A549 treated with CORT108297 at 1 μM for 4 hours (cell line): ENCODE measurements around the gene USP2. TPM values are rescaled to one million over a fixed set of nuclear protein-coding genes. Genes with fewer than 3 reads are reported as not detected.

Experiments used
- total RNA-seq: library from RNA; stranded (reverse); fragments of 200-300 nt; extraction: Qiagen RNA extraction; gene quantifications from 5 replicates; pipeline ENCODE4 v1.2.3, GENCODE V29; 2022

USP2 gene, protein sequence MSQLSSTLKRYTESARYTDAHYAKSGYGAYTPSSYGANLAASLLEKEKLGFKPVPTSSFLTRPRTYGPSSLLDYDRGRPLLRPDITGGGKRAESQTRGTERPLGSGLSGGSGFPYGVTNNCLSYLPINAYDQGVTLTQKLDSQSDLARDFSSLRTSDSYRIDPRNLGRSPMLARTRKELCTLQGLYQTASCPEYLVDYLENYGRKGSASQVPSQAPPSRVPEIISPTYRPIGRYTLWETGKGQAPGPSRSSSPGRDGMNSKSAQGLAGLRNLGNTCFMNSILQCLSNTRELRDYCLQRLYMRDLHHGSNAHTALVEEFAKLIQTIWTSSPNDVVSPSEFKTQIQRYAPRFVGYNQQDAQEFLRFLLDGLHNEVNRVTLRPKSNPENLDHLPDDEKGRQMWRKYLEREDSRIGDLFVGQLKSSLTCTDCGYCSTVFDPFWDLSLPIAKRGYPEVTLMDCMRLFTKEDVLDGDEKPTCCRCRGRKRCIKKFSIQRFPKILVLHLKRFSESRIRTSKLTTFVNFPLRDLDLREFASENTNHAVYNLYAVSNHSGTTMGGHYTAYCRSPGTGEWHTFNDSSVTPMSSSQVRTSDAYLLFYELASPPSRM
- total RNA-seq, result 0.33 to 0.53 TPM (median 0.42 TPM) in 5 replicates

DNA sequence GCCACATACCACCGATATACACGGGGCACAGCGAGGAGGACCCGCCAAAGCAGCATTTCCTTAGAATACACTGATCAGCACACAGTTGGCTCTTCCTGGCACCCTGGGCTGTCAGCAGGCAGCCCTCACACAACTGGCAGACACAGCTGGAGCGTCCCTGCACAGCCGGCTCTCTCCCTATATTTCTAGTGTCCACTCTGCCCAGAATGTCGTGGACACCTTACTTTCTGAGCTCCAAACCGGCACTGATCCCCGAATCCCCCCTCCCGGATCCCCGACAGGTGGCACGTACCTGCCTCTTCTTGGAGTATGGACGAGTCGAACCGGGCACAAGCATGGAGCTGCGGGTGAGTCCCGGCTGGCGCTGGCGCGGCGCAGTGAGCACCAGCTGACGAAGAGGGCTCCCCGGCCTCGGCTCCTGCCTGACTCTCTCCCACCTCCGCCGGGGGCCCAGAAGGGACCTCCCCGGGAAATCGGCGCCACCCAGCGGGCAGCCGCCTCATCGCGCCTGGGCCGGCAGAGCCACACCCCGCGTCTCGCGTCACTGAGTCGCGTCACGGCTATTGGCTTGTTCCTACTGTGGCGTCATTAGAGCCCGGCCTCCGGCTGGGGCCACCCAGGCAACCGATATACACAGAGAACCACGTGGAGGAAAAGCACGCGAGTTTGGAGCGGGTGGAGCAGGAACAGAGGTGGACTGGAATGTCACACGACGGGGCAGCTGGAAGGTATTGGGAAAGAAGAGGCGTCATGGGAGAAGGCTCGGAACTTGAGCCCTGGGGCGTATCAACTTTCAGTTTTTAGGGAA is at the start of gene USP2:
USP2 (minus strand) TSS at position 510 of the 808 bp plus-strand sequence. CDS start 8,210 bp downstream, outside the sequence.

DNA sequence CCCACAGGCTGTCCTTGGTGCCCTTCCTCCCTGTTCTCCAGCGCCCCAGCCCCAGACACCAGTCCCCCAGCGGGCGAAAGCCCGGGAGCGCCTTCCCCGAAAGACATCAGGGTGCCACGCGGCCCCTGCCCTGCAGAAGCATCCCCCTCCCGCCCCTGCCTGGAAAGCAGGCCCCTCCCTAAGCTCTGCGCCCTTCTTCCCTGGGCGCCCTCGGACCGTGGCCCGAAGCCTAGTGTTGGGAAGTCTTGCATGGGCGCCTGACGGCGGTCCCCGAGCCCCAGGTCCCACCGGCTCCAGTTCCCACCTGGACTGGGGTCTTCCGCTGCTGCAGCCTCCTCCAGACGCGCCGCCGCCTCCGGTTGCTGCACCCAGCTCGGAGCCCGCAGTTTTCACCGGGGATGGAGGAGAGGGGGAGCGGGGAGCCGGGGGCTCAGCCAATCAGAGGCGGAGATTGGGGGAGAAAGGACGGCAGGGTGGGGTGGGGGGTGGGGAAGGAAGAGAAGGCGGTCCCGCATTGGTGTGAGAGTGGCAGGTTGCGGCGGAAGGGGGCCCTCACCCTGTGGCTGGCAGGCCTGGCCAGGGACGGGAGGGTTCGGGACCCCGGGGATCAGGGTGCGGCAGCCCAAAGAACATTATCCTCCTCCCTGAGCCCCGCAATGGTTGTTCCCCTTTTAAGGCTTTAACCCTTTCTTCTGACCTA is 41.5 kb upstream of the USP2 start, which contains the start of gene THY1:
THY1 (minus strand) TSS at position 364 of the 700 bp plus-strand sequence. CDS start 2,267 bp downstream, outside the sequence.

DNA sequence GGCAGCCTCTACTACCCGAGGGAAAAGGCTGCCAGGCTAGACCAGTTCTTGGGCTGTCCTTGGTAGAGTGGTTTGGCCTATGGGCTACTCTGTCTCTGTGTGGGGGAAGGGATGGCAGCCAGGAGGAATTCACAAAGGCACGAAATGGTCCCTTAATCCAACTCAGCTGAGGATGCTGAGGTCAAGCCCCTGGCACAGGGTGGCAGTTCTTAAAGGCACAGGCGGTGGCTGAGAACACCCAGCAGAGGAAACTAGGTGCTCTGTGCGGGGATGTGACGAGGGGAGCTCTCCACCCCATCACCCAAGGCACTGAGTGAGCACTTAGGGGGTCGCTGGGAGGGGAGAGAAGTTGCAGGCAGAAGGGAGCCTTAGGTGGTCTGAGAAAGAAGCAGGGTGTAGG is 34.9 kb downstream of the USP2 start, which contains the start of gene MFRP:
MFRP (minus strand) TSS at position 101 of the 400 bp plus-strand sequence. CDS start 192 bp downstream, outside the sequence.

DNA sequence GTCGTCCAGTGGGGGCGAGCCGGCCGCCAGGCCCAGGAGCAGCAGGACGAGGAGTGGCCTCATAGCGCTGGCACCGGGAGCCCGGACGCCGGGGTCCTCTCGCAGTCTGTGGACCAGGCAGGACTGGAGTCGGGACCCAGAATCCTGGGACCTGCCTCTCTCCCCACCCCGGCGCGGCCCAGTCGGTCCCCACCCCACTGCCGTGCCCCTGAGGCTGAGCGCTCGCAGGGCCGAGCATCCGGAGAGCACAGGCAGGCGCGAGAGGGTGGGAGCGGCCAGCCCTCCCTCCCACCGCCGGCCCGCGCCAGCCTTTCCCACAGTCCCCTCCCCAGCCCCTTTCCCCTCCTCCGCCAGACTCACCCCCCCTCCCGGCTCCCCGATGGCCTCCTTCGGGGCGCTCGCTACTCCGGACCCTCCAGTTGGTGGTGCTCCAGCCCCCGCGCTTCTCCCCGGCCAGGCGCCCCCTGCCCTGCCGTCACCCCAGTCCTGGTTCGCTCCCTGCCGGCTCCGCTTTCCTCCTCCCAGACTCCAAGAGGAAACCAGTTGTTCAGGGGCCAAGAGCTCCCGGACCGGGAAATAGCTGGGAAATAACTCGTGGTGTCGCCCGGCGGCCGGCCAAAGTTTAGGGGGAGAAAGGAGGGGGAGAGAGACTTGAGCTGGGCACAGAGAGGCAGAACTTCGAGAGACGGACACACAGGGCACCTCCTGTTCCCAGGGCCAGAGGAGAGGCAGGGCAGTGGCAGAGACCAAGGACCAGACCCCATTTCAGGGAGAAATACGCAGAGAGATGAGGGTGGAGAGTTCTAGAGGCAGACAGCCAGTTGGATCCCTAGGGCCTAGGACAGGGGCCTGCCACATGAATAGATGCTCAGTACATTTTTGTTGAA is 40.9 kb downstream of the USP2 start, which contains the start of gene C1QTNF5:
C1QTNF5 (minus strand) TSS at position 549 of the 887 bp plus-strand sequence; CDS start at position 63, 486 bp downstream.

DNA sequence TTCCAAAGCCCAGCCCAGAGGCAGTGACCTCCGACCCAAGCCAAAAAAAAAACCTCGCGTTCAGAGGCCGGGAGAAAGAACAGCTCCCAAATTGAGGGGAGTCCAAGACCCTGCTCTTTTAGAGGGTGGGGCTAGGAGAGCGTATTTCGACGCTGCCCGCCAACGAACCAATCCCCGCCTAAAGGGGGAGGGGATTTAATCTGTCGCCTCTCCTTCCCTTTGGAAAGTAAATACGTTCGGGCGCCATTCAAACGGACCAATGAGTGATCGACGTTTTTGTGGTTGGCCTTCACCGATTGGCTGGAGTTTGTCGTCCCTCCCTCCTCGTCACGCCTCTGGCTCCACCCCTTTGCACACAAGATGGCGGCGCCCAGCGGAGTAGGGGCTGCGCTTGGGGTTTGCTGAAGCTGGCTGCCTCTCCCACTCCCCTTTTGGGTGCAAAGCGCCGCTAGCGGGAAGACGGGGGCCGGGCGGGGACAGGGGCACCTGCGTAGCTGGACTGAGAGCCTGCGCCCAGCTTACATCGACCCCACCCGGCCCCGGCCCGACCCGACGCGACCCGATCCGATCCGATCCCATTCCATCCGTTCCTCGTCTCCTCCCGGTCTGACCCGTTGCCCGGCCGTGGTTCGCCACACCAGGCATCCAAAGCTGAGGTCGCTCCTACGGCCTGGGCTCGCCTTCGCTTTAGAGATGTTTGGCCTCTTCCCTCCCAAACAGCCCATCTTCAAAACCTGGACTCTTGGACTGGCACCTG is 47.1 kb downstream of the USP2 start, which contains the start of gene RNF26:
RNF26 (plus strand) TSS at position 354 of the 757 bp plus-strand sequence. CDS start 596 bp downstream, outside the sequence.

DNA sequence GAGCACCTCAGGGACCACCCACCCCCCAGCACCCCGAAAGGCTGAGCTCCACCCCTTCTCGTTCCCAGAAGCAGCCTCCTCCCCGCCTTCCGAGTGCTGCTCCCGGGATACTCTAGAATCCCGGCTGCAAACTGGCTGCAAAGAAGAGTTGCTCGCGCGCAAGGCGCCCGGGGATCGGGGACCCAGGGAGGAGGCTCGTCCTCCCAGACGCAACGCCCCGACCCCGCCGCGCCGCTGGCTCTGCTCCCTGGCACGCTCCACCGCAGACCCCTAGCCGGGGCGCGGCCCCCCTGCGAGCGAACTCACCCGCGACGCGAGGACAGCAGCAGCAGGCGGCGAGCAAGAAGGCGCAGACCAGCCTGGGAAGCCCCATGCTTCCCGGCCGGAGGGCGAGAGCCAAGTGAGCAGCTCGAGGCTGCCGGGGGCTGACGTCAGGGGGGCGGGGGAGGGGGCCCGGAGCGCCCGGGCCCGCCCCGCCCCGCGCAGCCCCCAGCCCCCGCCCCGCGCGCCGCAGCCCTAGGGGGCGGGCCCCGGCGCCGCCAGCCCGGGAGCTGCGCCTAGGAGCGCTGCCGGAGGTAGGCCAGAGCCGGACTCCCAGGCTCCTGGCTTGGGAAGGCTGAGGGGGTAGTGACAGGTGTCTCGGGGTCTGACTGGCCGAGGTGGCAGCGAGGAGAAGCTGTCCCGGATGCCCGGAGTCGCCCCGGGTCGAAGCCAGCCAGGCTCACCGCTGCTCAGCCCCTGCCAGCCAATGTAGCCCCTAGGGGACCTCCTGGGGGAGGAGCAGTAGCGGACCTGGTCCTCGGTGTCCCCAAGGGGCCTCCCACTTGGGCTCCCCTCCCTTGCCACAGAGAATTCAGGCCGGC is 64.5 kb downstream of the USP2 start, which contains the start of gene MCAM:
MCAM (minus strand) TSS at position 402 of the 863 bp plus-strand sequence; CDS start at position 373, 29 bp downstream.

Other genes with a start within 250 kb of the USP2 start
- 0.21 to 0.42 TPM (median 0.32 TPM) in 5 replicates for gene ABCG4, start 232.6 kb downstream of the USP2 start, total RNA-seq
- 8.8 to 13.9 TPM (median 11.5 TPM) in 5 replicates for gene NLRX1, start 213.0 kb downstream of the USP2 start, total RNA-seq
- gene NHERF4, start 196.2 kb downstream of the USP2 start, total RNA-seq, result 0.13 to 0.44 TPM (median 0.23 TPM) in 5 replicates
- gene CBL, start 175.4 kb downstream of the USP2 start, total RNA-seq, result 6.0 to 9.8 TPM (median 8.4 TPM) in 5 replicates
- 9.8 to 13.2 TPM (median 11.5 TPM) in 5 replicates for gene MCAM, start 64.6 kb downstream of the USP2 start, total RNA-seq
- gene RNF26, start 47.2 kb downstream of the USP2 start, total RNA-seq, result 29.4 to 41.1 TPM (median 37.7 TPM) in 5 replicates
- gene C1QTNF5, start 40.8 kb downstream of the USP2 start, total RNA-seq, result not detected in 5 replicates
- not detected in 5 replicates for gene MFRP, start 35.0 kb downstream of the USP2 start, total RNA-seq
- 11.6 to 15.3 TPM (median 13.7 TPM) in 5 replicates for gene THY1, start 41.5 kb upstream of the USP2 start, total RNA-seq